H1 (cell line): ENCODE measurements around the gene RGL3. TPM values are rescaled to one million over a fixed set of nuclear protein-coding genes. Genes with fewer than 3 reads are reported as not detected.

Experiments used
- EZH2 ChIP-seq: fragments of 200-600 bp; sonication (generic); IDR thresholded peaks from 2 replicates; pipeline ENCODE4 v1.7.1; 2012; ENCODE audit warnings: low read depth, mild to moderate bottlenecking, moderate library complexity, low read length, inconsistent platforms; ENCODE audit not compliant: severe bottlenecking
- polyA plus RNA-seq, 7 experiments: library from polyadenylated mRNA; depleted of rRNA in 3 of 7; stranded (reverse) in 5 of 7; unstranded in 2 of 7; fragments of >200 nt in 5 of 7; fragments of 200-250 nt in 2 of 7; gene quantifications; 1 replicate in 5 of 7; 2 replicates in 1 of 7; 4 replicates in 1 of 7; pipeline versions ENCODE4 v1.2.1 to v1.2.3, GENCODE V29; 2011 to 2013; ENCODE audit warnings: missing spikeins in 2 of 7, mixed read lengths in 2 of 7
- total RNA-seq: library from RNA; stranded (reverse); fragmentation: NEBNext Ultra II Directional; extraction: Animal tissue kit (Norgen Biotek cat#: 25700); gene quantifications from 2 replicates; pipeline ENCODE4 v1.2.1, GENCODE V29; 2021

Gene RGL3
- total and polyA plus RNA-seq, 2 of the 8 experiments (the other 6 are each of a cell fraction or from before 2014, with no cell fraction given) = 36.9 to 40.9 TPM

DNA sequence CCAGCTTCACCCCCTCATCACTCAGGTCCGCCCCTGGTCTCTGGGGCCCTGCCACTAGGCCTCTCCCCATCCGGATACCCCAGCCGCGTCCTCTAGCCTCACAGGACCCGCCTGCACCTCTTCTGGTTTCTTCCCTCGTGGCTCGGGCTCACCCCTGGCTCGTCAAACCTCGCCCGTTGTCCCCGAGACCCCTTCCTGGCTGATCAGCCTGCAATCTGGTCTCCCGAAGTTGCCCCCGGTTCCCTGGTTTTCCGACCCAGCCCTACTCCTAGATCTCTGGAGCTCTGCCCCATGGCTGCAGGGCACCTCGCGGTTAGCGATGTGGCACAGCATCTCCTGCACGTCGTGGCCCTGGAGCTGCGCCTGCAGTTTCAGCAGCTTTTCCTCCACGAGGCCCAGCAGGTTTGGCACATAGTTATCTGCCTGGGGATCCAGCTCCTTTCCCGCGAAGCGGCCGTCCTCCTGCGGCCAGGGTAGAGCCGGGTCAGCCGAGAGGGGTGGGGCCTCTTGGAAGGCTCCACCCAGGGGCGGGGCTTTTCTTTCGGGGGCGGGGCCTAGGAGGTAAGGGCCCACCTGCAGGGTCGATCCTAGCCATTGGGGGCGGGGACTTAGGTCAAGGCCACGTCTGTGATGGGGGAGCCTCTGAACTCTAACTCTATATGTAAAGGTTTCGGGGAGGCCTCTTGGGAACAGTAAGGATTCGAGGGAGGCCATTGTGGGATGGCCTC lies 2.4 kb upstream of the RGL3 start (continued):
- TF ChIP-seq EZH2 = peak; percentile 41
